ENCODE data around the gene TPK1.

TPK1 gene

GRCh38 chr7:144835652-144836544 is at the start of gene TPK1:
Gene TPK1 (minus strand): TSS chr7:144836053. CDS start chr7:144835602, 451 bp downstream.
- DNase-seq (ENCODE audit: low spot score), result peak; percentile 80
- H3K27ac ChIP-seq (ENCODE audit: poor library complexity, severe bottlenecking), result peak within 1 kb of the TSS; percentile 63
- H3K4me1 ChIP-seq (ENCODE audit: insufficient read depth, poor library complexity, severe bottlenecking), result no peaks in the 10 kb centered on the region
- peak; percentile 92 for ATAC-seq (ENCODE audit: low read depth)
- no peaks in the 10 kb centered on the region for H3K36me3 ChIP-seq (ENCODE audit: low read depth)
- TF ChIP-seq CTCF (IDR thresholded peaks at IDR 0.05; ENCODE audit: poor library complexity, severe bottlenecking), result no peak
- no peaks in the 10 kb centered on the region for H3K27me3 ChIP-seq (ENCODE audit: insufficient read depth, poor library complexity, severe bottlenecking)
- H3K9me3 ChIP-seq (ENCODE audit: severe bottlenecking), result no peaks in the 10 kb centered on the region
- H3K4me3 ChIP-seq (ENCODE audit: severe bottlenecking), result peak within 1 kb of the TSS; percentile 79

GRCh38 chr7:144885478-144885877 is 49.6 kb upstream of the TPK1 start:
- no peak for DNase-seq (ENCODE audit: low spot score)
- Histone ChIP-seq H3K4me3 (ENCODE audit: severe bottlenecking) (no peak overlapping the region), H3K9me3 (ENCODE audit: severe bottlenecking) (no peaks in the 10 kb centered on the region), H3K27ac (ENCODE audit: poor library complexity, severe bottlenecking) (no peak overlapping the region), H3K4me1 (ENCODE audit: insufficient read depth, poor library complexity, severe bottlenecking) (no peaks in the 10 kb centered on the region), H3K27me3 (ENCODE audit: insufficient read depth, poor library complexity, severe bottlenecking) (no peaks in the 10 kb centered on the region), H3K36me3 (ENCODE audit: low read depth) (no peaks in the 10 kb centered on the region)
- ATAC-seq (ENCODE audit: low read depth), result no peak
- no peak for TF ChIP-seq CTCF (IDR thresholded peaks at IDR 0.05; ENCODE audit: poor library complexity, severe bottlenecking)

- no peaks in the 10 kb centered on the region for H3K27me3 ChIP-seq (ENCODE audit: insufficient read depth, poor library complexity, severe bottlenecking)
- H3K4me3 ChIP-seq (ENCODE audit: severe bottlenecking), result no peak overlapping the region
- no peaks in the 10 kb centered on the region for H3K9me3 ChIP-seq (ENCODE audit: severe bottlenecking)
- ATAC-seq (ENCODE audit: low read depth) (no peak), DNase-seq (ENCODE audit: low spot score) (no peak)
- no peaks in the 10 kb centered on the region for H3K4me1 ChIP-seq (ENCODE audit: insufficient read depth, poor library complexity, severe bottlenecking)
- TF ChIP-seq CTCF (IDR thresholded peaks at IDR 0.05; ENCODE audit: poor library complexity, severe bottlenecking), result no peak
- no peak overlapping the region for H3K27ac ChIP-seq (ENCODE audit: poor library complexity, severe bottlenecking)
- H3K36me3 ChIP-seq (ENCODE audit: low read depth), result no peaks in the 10 kb centered on the region
Measured at GRCh38 chr7:144884896-144885295, 49.0 kb upstream of the TPK1 start.

GRCh38 chr7:144873316-144873845 is 37.5 kb upstream of the TPK1 start:
- no peak for ATAC-seq (ENCODE audit: low read depth)
- H3K9me3 ChIP-seq (ENCODE audit: severe bottlenecking), result no peaks in the 10 kb centered on the region
- no peaks in the 10 kb centered on the region for H3K4me1 ChIP-seq (ENCODE audit: insufficient read depth, poor library complexity, severe bottlenecking)
- H3K4me3 ChIP-seq (ENCODE audit: severe bottlenecking), result no peak overlapping the region
- no peak for DNase-seq (ENCODE audit: low spot score)
- H3K27me3 ChIP-seq (ENCODE audit: insufficient read depth, poor library complexity, severe bottlenecking), result no peaks in the 10 kb centered on the region
- no peak for TF ChIP-seq CTCF (IDR thresholded peaks at IDR 0.05; ENCODE audit: poor library complexity, severe bottlenecking)
- H3K36me3 ChIP-seq (ENCODE audit: low read depth), result no peaks in the 10 kb centered on the region
- H3K27ac ChIP-seq (ENCODE audit: poor library complexity, severe bottlenecking), result no peak overlapping the region

- no peak for ATAC-seq (ENCODE audit: low read depth)
- peaks cover 2% of the 10 kb centered on the region for H3K9me3 ChIP-seq (ENCODE audit: severe bottlenecking)
- no peaks in the 10 kb centered on the region for H3K36me3 ChIP-seq (ENCODE audit: low read depth)
- DNase-seq (ENCODE audit: low spot score), result no peak
- no peaks in the 10 kb centered on the region for H3K4me1 ChIP-seq (ENCODE audit: insufficient read depth, poor library complexity, severe bottlenecking)
- peaks cover 6% of the 10 kb centered on the region for H3K27me3 ChIP-seq (ENCODE audit: insufficient read depth, poor library complexity, severe bottlenecking)
- TF ChIP-seq CTCF (IDR thresholded peaks at IDR 0.05; ENCODE audit: poor library complexity, severe bottlenecking), result no peak
- no peak overlapping the region for H3K4me3 ChIP-seq (ENCODE audit: severe bottlenecking)
- H3K27ac ChIP-seq (ENCODE audit: poor library complexity, severe bottlenecking), result no peak overlapping the region
Measured at GRCh38 chr7:144869082-144869481, 33.2 kb upstream of the TPK1 start.
